Panc1 (cell line): ENCODE measurements around the gene SERPINE2.

Experiments used
- TF ChIP-seq, protein P1 (sequence below): fragments of 450-650 bp; IDR thresholded peaks from 2 replicates; pipeline ENCODE4 v1.5.1; 2017; ENCODE audit warnings: mild to moderate bottlenecking
- TF ChIP-seq, protein P2 (sequence below), 2 experiments: IDR thresholded peaks; 2 replicates each; pipeline ENCODE4 v1.6.1; 2011 to 2012; ENCODE audit warnings: low read depth in 2 of 2, control low read depth in 1 of 2, low read length in 1 of 2, mild to moderate bottlenecking in 1 of 2, moderate library complexity in 1 of 2; ENCODE audit not compliant: insufficient read depth in 1 of 2

DNA sequence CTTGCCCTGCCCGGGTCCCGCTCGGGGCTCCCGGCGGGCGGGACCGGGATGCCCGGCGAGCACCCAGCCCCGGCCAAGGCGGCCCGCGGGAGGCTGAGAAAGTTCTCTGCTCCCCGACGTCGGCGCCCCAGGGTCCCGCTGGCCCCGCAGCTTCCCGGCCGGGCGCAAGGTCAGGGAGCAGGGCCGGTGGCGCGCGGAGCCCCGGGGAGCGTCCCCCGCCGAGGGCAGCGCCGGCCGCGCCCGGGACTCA, 331 bp downstream of the SERPINE2 start:
- TF ChIP-seq, protein P1, sequence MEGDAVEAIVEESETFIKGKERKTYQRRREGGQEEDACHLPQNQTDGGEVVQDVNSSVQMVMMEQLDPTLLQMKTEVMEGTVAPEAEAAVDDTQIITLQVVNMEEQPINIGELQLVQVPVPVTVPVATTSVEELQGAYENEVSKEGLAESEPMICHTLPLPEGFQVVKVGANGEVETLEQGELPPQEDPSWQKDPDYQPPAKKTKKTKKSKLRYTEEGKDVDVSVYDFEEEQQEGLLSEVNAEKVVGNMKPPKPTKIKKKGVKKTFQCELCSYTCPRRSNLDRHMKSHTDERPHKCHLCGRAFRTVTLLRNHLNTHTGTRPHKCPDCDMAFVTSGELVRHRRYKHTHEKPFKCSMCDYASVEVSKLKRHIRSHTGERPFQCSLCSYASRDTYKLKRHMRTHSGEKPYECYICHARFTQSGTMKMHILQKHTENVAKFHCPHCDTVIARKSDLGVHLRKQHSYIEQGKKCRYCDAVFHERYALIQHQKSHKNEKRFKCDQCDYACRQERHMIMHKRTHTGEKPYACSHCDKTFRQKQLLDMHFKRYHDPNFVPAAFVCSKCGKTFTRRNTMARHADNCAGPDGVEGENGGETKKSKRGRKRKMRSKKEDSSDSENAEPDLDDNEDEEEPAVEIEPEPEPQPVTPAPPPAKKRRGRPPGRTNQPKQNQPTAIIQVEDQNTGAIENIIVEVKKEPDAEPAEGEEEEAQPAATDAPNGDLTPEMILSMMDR = no peak
- TF ChIP-seq, protein P2, sequence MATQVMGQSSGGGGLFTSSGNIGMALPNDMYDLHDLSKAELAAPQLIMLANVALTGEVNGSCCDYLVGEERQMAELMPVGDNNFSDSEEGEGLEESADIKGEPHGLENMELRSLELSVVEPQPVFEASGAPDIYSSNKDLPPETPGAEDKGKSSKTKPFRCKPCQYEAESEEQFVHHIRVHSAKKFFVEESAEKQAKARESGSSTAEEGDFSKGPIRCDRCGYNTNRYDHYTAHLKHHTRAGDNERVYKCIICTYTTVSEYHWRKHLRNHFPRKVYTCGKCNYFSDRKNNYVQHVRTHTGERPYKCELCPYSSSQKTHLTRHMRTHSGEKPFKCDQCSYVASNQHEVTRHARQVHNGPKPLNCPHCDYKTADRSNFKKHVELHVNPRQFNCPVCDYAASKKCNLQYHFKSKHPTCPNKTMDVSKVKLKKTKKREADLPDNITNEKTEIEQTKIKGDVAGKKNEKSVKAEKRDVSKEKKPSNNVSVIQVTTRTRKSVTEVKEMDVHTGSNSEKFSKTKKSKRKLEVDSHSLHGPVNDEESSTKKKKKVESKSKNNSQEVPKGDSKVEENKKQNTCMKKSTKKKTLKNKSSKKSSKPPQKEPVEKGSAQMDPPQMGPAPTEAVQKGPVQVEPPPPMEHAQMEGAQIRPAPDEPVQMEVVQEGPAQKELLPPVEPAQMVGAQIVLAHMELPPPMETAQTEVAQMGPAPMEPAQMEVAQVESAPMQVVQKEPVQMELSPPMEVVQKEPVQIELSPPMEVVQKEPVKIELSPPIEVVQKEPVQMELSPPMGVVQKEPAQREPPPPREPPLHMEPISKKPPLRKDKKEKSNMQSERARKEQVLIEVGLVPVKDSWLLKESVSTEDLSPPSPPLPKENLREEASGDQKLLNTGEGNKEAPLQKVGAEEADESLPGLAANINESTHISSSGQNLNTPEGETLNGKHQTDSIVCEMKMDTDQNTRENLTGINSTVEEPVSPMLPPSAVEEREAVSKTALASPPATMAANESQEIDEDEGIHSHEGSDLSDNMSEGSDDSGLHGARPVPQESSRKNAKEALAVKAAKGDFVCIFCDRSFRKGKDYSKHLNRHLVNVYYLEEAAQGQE (IDR thresholded peaks at IDR 0.05; ENCODE audit: insufficient read depth in 1 of 2, low read depth in 2 of 2, low read length in 1 of 2) = no peak
